Heart right ventricle (tissue), 16 donors: Measurements from ENCODE around the gene UBE3C. TPM values are rescaled to one million over a fixed set of nuclear protein-coding genes. Genes with fewer than 3 reads are reported as not detected.

ENCODE experiments used
- ATAC-seq, 8 donors: fragments of 200-7000 bp; cut with Tn5 transposase; one replicate each; pipeline ENCODE4 v1.9.1; 2020; ENCODE audit warnings: mild to moderate bottlenecking in 8 of 8, moderate library complexity in 8 of 8, moderate number of reproducible peaks in 1 of 8
- DNase-seq, 2 donors: peaks; one replicate each; pipeline ENCODE4 v3.0.0-alpha.2; 2020
- H3K27ac ChIP-seq, 10 donors: fragments of 200-600 bp; sonication (generic) in 2 of 10; one replicate each; pipeline versions ENCODE4 v1.5.0 to v1.8.0; 2020 to 2022; ENCODE audit warnings: mild to moderate bottlenecking in 3 of 10
- H3K27me3 ChIP-seq, 7 donors: fragments of 200-600 bp; one replicate each; pipeline ENCODE4 v1.8.0; 2021 to 2022; ENCODE audit warnings: mild to moderate bottlenecking in 2 of 7
- H3K36me3 ChIP-seq, 9 donors: fragments of 200-600 bp; sonication (generic) in 1 of 9; one replicate each; pipeline versions ENCODE4 v1.5.0 to v1.8.0; 2020 to 2022; ENCODE audit warnings: mild to moderate bottlenecking in 2 of 9
- H3K4me1 ChIP-seq, 9 donors: fragments of 200-600 bp; sonication (generic) in 1 of 9; one replicate each; pipeline versions ENCODE4 v1.5.0 to v1.8.0; 2020 to 2022; ENCODE audit warnings: mild to moderate bottlenecking in 4 of 9
- H3K4me3 ChIP-seq, 10 donors: fragments of 200-600 bp; sonication (generic) in 2 of 10; one replicate each; pipeline versions ENCODE4 v1.5.0 to v1.8.0; 2020 to 2022; ENCODE audit warnings: mild to moderate bottlenecking in 7 of 10, moderate library complexity in 2 of 10
- H3K9me3 ChIP-seq, 11 donors: fragments of 200-600 bp in 10 of 11; sonication (generic) in 2 of 11; one replicate each; pipeline versions ENCODE4 v1.5.0 to v1.8.0; 2013 to 2022; ENCODE audit warnings: mild to moderate bottlenecking in 2 of 11, control low read depth in 1 of 11, moderate library complexity in 1 of 11
- WGBS, 2 donors: extraction: QIAGEN DNeasy Blood & Tissue Kit; methylation state at CpG; one replicate each; pipeline ENCODE4 v1.1.7; 2013; ENCODE audit warnings: inconsistent platforms in 1 of 2; 5-methylcytosine and 5-hydroxymethylcytosine counted together
- intact Hi-C, 10 donors: fragments of 100-400 bp; cut with DNase I; formaldehyde crosslinking; loops; one replicate each; pipeline versions ENCODE4 v1.11.1 to v1.14.2; 2022
- polyA plus RNA-seq, 2 donors: library from polyadenylated mRNA; stranded (reverse); fragments of 200-250 nt; gene quantifications; one replicate each; pipeline ENCODE4 v1.2.3, GENCODE V29; 2013
- total RNA-seq, 10 donors: library from RNA; stranded (reverse); fragmentation: NEBNext Ultra II Directional in 3 of 10; extraction: Animal tissue kit (Norgen Biotek cat#: 25700) in 3 of 10; gene quantifications; one replicate each; pipeline versions ENCODE4 v1.2.1 to v1.2.4, GENCODE V29; 2021 to 2023
- TF ChIP-seq, protein P1 (sequence below), 9 donors: fragments of 200-600 bp; sonication (generic) in 2 of 9; IDR thresholded peaks; one replicate each; pipeline versions ENCODE4 v1.5.0 to v1.8.0; 2021 to 2022; ENCODE audit warnings: antibody characterized with exemption in 9 of 9, mild to moderate bottlenecking in 5 of 9, moderate library complexity in 1 of 9
- donor health status: Arrhythmogenic right ventricular cardiomyopathy.
- donor health status: ischemic (EF 13 %, LVEDD 7.1; RV severe dilation, severe dysfunction).
- donor health status: healthy with polysubstance abuse.
- donor health status: DM: no; HTN: yes; CAD: no.
- donor health status: DM: no; HTN: no; CAD: no.
- donor health status: ischemic (EF 25% LVEDD 6.9; RV normal size, moderate dysfunction).
- donor health status: ischemic (EF 25% LVEDD 5.7; RV mildly dilated, moderate dysfunction).
- donor health status: healthy.
- donor health status: DM: yes; HTN: yes; CAD: no.
- donor health status: Ischemic cardiomyopathy.
- donor health status: ischemic (EF 35%, LVEDD 5.7; RV mildly dilated, moderate dysfunction).
- donor health status: nonischemic (EF 11% LVEDD 7.7; RV severe dilation, severe dysfunction).
- donor health status: DM: yes; HTN: yes; CAD: no.
- donor health status: PGD.
- donor health status: ischemic (EF 29% LVEDD 5.4; RV normal size, mild dysfunction).
- donor health status: nonischemic (EF 23%, LVEDD 6.1; RV moderate dilation, normal function).

UBE3C gene
- total and polyA plus RNA-seq, 12 donors, result 10.5 to 53.8 (median 48.8) TPM

DNA sequence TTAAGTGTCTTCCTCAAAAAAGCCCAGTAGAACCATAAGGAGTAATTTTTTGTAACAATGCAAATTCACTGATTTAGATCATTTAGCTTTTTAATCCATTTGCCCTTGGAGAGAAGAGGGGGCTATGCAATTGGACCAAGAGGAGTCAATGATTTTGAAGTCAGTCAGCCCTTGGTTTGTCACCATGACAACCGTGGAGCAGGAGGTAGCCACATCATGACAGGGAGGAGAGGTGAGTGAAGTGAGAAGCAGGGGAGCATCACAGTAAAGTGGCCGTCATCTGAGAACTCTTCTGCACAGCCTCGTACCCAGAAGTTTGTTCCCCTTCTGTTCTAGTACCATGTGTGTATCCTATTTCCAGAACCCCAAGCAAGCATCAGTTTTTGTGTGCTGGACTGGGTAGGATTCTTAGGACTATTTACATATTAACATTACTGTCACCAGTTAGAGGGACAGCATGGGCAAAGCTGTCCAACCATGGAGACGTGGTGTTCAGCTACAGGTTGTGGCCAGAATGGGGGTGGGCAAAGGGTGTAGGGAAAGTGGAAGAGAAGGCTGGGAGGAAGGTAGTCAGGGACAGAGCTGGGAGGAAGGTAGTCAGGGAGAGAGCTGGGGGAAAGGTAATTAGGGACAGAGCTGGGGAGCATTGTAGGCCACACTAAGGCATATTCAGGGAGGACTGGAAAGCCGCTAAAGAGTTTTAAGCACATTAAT, 13.1 kb downstream of the UBE3C start:
- DNase-seq (no peak), ATAC-seq (no peak)
- Histone ChIP-seq H3K36me3 (no peaks in the 10 kb centered on the region), H3K4me3 (no peak overlapping the region), H3K9me3 (peaks cover 0 to 5% (median 0%) of the 10 kb centered on the region in 11 donors), H3K4me1 (peaks cover 0 to 43% (median 26%) of the 10 kb centered on the region in 9 donors), H3K27me3 (no peaks in the 10 kb centered on the region), H3K27ac (no peak overlapping the region)
- WGBS, 2 donors, result 92 to 94% methylated on average over 5 of the region's 5 CpGs
- intact Hi-C loops, result no loop called here
- TF ChIP-seq, protein P1, sequence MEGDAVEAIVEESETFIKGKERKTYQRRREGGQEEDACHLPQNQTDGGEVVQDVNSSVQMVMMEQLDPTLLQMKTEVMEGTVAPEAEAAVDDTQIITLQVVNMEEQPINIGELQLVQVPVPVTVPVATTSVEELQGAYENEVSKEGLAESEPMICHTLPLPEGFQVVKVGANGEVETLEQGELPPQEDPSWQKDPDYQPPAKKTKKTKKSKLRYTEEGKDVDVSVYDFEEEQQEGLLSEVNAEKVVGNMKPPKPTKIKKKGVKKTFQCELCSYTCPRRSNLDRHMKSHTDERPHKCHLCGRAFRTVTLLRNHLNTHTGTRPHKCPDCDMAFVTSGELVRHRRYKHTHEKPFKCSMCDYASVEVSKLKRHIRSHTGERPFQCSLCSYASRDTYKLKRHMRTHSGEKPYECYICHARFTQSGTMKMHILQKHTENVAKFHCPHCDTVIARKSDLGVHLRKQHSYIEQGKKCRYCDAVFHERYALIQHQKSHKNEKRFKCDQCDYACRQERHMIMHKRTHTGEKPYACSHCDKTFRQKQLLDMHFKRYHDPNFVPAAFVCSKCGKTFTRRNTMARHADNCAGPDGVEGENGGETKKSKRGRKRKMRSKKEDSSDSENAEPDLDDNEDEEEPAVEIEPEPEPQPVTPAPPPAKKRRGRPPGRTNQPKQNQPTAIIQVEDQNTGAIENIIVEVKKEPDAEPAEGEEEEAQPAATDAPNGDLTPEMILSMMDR (IDR thresholded peaks at IDR 0.05), result no peak

DNA sequence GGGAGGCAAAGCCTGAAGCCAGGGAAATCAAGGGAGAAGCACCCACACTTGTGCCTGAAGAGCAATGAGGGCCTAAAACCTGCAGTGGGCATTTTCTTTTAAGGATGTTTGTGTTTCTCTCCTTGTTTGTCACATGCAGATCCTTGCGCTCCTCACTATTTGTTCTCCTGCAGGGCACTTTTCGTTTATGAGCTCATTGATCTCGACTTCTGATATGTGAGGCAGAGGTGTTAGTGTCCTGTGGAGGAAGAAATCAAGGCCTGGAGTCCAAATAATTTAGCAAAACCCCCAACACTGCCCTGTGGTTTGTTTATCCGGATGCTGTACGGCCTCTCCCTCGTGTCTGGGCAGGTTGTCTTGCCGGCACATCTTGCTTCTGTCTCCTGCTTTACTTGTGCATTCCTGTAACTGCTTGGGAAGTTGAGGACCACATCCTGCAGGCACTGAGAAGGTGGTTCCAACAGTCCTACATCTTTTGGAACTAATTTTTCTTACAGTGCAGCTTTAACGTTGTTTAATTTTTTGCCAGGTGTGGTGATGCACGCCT, 13.7 kb downstream of the UBE3C start:
- 89 to 93% methylated on average over 9 of the region's 9 CpGs for WGBS, 2 donors
- Histone ChIP-seq H3K27ac (no peak overlapping the region), H3K4me3 (no peak overlapping the region), H3K9me3 (no peaks in the 10 kb centered on the region), H3K36me3 (no peaks in the 10 kb centered on the region), H3K4me1 (peaks cover 0 to 43% (median 26%) of the 10 kb centered on the region in 9 donors), H3K27me3 (no peaks in the 10 kb centered on the region)
- intact Hi-C loops, result no loop called here
- no peak for ATAC-seq
- no peak for DNase-seq
- TF ChIP-seq, protein P1 (IDR thresholded peaks at IDR 0.05), result no peak

DNA sequence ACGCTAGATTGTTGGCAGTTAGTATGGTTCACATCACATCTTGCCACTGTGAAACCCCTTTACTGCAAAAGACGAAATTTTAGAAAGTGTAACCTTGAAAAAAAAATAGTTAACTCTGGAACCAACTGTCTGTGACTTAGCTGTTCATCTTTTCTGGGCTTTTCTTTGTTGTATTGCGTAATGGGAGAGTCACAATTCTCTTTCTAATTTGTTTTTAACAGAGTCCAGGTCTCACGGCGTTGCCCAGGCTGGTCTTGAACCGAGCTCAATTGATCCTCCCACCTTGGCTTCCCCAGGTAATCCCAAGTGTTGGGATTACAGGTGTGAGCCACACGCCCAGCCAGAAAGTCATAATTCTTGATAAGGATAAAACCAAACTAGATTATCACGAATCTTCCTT, 14.5 kb downstream of the UBE3C start:
- intact Hi-C loops, result no loop called here

DNA sequence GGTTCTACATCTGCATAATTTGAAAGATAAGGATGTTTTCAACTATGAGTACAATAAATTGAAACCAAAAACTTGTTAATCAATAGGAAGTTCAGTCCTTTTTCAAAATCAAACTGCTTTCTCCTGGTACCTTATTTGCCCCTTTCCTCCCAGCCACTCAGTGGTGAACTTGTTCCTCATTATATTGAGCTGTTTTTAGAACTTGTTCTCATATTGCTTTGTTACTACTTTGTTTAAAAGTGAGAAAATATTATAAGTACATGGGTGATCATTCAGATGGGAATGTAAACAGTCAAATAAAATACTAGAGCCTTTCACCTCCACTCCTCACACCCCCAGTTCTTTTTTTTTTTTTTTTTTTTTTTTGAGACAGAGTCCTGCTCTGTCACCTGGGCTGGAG, 17.2 kb downstream of the UBE3C start:
- peaks cover 0 to 35% (median 8%) of the 10 kb centered on the region in 9 donors for H3K4me1 ChIP-seq
- TF ChIP-seq, protein P1 (IDR thresholded peaks at IDR 0.05), result no peak

More for the DNA sequence above, 14.5 kb downstream of the UBE3C start:
- Histone ChIP-seq H3K27ac (no peak overlapping the region), H3K4me1 (peaks cover 0 to 46% (median 26%) of the 10 kb centered on the region in 9 donors), H3K36me3 (no peaks in the 10 kb centered on the region), H3K4me3 (no peak overlapping the region), H3K27me3 (no peaks in the 10 kb centered on the region), H3K9me3 (no peaks in the 10 kb centered on the region)
- no peak for ATAC-seq
- DNase-seq, result no peak
- 86 to 93% methylated on average over 8 of the region's 8 CpGs for WGBS, 2 donors
- TF ChIP-seq, protein P1 (IDR thresholded peaks at IDR 0.05), result no peak

More for the DNA sequence above, 17.2 kb downstream of the UBE3C start:
- no peak for ATAC-seq
- no peak for DNase-seq
- no peak overlapping the region for H3K4me3 ChIP-seq
- no peak overlapping the region for H3K27ac ChIP-seq
- intact Hi-C loops, result no loop called here
- H3K9me3 ChIP-seq, result no peaks in the 10 kb centered on the region
- no peaks in the 10 kb centered on the region for H3K36me3 ChIP-seq
- no peaks in the 10 kb centered on the region for H3K27me3 ChIP-seq
